Upper lobe of left lung (tissue), 4 donors: Measurements from ENCODE around the gene PLCB1.

Source experiments
- EP300 ChIP-seq, 4 donors: sonication (generic); formaldehyde crosslinking; IDR thresholded peaks; one replicate each; pipeline ENCODE4 v1.5.1; 2017; ENCODE audit warnings: antibody characterized with exemption in 4 of 4, control low read depth in 2 of 4
- POLR2A ChIP-seq, 4 donors: fragments of 450-650 bp; IDR thresholded peaks; one replicate each; pipeline ENCODE4 v1.5.1; 2016 to 2017; ENCODE audit warnings: antibody characterized with exemption in 4 of 4, mild to moderate bottlenecking in 2 of 4
- POLR2AphosphoS5 ChIP-seq, 2 donors: sonication (generic); formaldehyde crosslinking; IDR thresholded peaks; one replicate each; pipeline ENCODE4 v1.5.1; 2017; ENCODE audit warnings: antibody characterized with exemption in 2 of 2
- TF ChIP-seq, protein P1 (sequence below), 6 experiments: fragments of 450-650 bp in 4 of 6; fragments of 200-600 bp in 2 of 6; sonication (generic) in 2 of 6; IDR thresholded peaks; one replicate each; pipeline ENCODE4 v1.5.1; 2016 to 2019; ENCODE audit warnings: antibody characterized with exemption in 6 of 6

DNA sequence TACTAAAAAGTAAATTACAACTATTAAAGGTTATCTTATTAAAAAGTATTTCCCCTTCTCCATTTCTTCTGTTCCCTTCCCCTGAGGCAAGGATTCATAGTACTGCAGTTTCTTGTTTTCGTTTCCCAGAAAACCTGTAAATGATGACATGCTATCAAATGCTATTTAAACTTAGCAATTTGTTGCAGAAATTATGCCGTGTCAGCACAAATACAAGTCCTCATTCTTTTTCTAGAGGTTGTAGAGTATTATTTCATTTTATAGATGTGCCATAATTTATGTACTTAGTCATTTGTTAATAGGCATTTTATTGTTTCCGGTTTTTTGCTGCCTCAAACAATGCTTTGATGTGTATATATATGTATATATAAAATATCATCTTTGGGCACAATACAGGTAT, 268.4 kb downstream of the PLCB1 start:
- TF ChIP-seq, protein P1, sequence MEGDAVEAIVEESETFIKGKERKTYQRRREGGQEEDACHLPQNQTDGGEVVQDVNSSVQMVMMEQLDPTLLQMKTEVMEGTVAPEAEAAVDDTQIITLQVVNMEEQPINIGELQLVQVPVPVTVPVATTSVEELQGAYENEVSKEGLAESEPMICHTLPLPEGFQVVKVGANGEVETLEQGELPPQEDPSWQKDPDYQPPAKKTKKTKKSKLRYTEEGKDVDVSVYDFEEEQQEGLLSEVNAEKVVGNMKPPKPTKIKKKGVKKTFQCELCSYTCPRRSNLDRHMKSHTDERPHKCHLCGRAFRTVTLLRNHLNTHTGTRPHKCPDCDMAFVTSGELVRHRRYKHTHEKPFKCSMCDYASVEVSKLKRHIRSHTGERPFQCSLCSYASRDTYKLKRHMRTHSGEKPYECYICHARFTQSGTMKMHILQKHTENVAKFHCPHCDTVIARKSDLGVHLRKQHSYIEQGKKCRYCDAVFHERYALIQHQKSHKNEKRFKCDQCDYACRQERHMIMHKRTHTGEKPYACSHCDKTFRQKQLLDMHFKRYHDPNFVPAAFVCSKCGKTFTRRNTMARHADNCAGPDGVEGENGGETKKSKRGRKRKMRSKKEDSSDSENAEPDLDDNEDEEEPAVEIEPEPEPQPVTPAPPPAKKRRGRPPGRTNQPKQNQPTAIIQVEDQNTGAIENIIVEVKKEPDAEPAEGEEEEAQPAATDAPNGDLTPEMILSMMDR (IDR thresholded peaks at IDR 0.05), result no peak
- no peak for TF ChIP-seq POLR2A (IDR thresholded peaks at IDR 0.05)
- TF ChIP-seq EP300 (IDR thresholded peaks at IDR 0.05), result no peak
- TF ChIP-seq POLR2AphosphoS5 (IDR thresholded peaks at IDR 0.05), result no peak
